Measurements from ENCODE around the gene KRT20.

The KRT20 gene

DNA sequence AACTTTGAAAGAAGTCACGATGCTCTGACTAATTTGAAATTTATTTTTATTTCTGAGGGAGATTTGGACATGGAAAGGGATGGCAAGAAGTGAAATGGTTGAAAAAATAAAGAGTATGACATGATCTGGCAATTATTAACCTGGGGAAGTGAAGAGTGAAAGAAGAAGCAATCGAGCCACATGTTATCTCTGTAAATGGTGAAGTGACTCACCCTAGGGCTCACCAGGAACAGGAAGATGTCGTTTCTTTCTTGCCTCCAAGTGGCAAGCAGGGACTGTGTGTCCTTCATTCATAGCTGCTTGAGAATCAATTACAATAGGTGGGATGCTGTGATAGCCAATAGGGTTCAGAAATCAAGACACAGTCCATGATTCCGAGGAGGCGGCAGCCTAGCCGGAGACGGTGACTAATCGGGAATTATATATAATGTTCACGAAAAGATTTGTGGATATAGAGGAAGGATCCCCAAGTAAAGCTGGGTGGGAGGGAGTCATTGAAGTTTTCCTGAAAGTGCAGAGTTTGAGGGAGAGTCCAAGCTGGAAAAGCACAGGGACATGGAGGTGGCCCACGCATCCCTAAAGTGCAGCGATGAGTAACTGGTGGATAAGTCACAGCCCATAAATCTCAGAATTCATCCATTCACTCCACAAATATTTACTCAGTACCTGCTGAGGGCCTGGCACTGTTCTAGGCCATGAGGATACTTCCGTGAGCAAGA, 18.2 kb upstream of the KRT20 start:
- DNase-seq = peak in 2 of 42 donors; percentile 8 to 11
- intact Hi-C loops (cut with DNase I) = no loop called here

DNA sequence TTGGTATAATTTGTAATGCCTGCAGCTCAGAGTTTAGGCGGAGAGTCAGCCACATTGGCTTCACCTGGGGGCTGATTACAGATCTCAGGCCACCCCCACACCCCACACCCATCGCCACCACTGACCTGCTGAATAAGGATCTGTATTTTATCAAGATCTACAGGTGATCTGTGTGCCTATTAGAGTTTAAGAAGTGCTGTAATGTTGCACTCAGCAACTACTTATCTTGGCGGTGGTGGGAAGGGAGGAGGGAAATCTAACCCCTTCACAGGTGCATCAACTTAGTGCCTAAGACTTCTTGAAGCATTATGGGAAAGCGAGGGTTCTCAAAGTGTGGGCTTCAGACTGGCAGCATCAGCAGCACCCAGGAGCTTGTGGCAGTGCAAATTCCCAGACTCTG, 17.5 kb upstream of the KRT20 start:
- intact Hi-C loops (cut with DNase I) = no loop called here
- no peak for DNase-seq

DNA sequence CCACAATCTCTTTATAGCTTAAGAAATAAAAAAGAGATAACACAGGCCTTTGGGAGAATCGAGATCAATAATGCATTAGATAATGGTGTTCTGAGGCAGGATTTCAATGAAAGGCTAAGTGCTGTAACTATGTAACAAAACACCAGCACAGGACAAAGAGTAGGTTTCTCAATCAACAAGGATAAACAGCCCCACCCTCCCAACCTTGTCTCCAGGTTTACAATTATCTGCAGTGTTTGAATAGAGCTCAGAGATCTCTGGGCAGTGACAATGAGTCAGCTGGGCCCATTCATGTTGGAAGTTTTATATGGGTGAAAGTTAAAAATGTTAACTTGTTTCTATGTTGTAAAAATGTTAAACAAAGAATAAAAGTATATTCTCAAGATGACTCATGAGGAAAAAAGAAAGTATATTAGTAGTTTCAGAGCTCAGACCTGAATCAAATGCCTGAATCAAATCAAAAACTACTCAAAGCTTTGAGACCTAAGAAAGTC, 17.0 kb upstream of the KRT20 start:
- intact Hi-C loops (cut with DNase I) = no loop called here
- no peak for DNase-seq

DNA sequence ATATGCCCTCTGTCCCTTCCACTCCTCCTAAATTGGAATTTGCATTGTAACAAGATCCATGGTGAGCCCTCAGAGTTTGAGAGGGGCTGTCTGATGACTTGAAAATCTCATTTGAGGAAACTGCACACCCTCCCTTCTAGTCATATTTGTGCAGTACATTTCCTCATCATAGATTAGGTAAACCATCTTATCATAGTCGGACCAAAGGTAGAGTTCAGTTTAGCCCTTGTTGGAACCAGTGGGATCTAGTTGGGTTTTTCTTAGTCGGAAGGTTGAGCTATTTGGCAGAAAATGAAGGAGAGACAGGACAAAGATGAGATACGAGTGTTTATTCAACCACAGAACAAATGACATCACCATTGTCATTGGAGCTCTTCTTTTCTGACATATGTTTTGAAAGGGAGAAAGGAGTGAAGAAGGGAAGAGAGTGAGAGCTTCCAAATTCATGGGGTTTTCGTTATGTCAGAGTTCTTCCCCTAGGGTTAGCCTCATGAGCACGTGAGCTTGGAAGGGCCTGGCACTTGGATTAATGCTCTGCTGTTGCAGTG, 15.8 kb upstream of the KRT20 start:
- no peak for DNase-seq
- intact Hi-C loops (cut with DNase I) = no loop called here

DNA sequence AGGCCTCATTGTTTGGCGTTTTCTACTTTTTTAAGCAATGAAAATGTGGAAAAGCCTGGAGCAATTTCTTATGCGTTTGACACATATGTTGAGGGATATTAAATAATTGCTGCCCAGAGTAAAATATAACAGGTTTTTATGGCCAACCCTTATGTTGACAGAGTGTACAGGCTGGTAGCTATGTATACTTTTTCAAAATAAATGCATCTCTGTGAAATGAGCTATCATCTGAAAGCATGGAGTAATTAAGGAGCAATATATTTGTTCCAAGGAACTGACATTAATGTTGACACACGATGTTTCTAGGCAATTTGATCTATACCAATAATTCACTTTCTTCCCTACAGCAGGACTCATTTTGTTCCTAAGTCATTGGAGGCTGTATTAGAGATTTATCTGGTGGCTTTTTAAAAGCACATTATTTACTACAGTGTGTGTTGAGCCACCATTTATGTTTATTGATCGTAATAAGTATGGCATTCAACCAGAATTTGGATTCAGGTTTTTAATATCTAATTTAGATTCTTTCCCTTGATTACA, 11.9 kb upstream of the KRT20 start:
- no peak for DNase-seq
- intact Hi-C loops (cut with DNase I) = no loop called here

DNA sequence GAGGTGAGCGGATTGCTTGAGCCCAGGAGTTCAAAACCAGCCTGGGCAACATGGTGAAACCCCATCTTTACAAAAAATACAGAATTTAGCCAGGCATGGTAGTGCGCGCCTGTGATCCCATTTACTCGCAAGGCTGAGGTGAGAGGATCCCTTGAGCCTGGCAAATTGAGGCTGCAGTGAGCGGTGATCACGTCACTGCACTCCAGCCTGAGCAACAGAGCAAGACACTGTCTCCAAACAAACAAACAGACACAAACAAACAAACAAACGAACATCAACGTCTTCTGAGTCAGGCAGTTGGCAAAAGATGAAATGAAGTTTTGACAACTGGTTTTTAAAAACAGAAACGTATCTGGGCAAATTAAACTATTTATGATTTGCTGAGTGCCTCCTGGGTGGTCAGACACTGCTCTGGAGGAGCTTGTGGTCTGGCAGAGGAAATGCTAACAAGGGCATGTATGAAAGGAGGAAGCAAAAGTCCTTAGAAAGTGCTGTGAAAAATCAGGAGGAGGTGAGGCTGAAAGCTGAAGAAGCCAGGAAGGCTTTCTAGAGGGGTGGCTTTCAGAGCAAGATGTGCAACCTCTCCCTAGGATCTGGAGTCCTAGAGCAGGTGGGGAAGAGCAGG, 10.2 kb upstream of the KRT20 start:
- intact Hi-C loops (cut with DNase I) = no loop called here
- DNase-seq = no peak

DNA sequence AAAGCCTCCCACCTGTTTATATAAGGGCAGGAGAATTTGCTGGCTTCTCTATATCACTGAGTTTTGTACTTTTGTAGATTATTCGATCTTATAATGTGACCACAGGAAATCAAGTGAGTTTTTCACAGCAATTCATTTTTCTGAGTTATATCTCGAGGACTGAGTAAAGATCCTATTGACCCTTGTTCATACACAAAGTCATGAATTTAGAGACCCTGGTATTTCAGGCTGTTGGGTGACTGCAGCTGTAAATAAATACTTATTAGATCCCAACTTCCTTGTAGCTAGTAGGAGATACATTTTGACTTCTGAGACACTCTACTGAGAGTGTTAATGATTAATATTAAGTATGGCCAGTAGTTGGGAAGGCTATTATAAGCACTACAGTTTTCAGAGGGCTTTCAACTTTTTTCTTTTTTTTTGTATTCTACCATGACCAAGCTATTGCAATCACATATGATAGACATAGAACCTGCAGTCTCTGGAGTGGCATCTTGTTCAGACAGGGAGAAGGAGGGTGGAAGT, 3.2 kb upstream of the KRT20 start:
- intact Hi-C loops (cut with DNase I) = no loop called here

DNA sequence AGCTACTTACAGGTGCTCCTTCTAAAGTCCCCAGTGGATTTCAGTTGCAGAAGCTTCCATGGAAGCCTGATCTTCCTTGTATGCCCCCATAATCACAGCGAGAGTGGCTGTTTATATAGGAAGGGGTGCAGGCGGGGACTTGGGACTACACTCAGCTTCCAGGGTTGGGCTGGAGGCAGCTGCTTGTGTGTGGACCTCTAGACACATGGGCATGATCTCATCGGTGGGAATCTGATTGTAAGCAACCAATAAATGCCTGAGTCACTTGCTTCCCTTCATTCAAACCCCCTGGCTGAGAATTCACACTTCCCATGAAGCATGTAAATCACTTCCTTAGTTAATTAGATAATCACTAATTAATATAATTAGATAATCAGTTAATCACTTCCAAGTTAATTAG, 1.0 kb upstream of the KRT20 start:
- DNase-seq = no peak
- intact Hi-C loops (cut with DNase I) = no loop called here

More for the DNA sequence above, 3.2 kb upstream of the KRT20 start:
- no peak for DNase-seq

DNA sequence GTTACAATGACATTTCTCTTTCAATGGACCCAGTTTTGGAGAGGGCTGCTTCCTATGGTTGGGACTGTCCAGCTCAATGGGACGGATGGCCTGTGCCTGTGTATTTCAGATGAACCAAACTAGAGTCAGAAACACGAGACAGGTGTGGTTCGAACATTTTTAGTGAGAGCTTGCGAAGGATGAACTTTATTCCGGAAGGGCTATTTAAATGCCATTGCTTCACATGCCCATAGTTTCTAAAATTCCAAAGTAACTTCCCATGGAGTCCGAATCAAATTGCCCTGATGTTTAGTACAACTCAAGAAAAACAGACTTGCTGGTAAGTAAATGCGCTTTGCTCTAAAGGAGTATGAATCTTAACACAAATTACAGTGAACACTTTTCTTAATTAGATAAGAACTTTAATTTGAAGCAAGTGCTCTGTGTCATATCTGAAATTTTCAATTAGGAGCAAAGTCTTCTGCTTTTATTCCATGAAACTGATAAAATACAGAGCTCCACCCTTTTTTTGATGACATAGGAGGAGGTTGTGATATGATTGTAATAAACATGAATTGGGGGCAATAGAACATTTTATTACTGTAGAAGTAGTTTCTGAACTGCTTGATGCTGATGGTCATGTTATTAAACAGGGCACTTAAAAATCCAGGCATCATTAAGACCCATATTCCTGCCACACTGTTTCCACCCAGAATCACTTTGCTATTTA, 1.3 kb downstream of the KRT20 start:
- no peak for DNase-seq
- intact Hi-C loops (cut with DNase I) = no loop called here

DNA sequence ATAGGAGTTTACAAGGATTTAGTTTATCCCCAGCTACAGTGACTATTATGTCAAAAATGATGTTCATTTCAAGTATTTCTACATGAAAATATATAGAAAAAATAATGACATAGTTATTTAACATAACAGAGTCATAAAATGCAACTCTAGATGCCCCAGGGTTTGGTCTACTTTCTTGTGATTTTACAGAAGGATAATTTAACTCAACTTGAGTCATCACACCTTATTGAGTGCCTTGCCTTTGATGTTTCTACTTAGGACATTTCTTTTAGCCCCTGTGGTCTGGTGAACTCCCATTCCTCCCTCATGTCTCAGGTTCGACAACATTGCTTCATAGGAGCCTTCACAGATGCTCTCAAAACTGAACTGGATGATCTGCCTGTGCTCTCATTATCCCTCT, 2.0 kb downstream of the KRT20 start:
- DNase-seq = no peak
- intact Hi-C loops (cut with DNase I) = no loop called here

DNA sequence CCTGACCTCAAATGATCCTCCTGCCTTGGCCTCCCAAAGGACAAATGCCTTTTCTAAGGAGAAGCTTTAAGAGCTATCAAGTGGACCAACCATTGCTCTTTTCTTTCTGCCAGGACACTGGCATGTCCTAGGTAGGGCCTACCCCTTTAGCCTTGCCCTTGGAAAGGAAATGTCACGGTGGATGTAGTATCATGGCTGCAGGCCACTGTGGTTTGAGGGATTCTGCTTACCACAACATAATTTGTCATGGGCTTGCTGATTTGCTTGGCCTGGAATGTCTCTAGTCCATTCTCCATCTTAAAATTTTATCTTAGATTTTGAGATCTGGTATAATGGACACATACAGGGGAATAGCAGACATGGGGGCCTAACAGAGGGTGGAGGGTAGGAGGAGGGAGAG, 6.0 kb downstream of the KRT20 start:
- intact Hi-C loops (cut with DNase I) = no loop called here
- no peak for DNase-seq

DNA sequence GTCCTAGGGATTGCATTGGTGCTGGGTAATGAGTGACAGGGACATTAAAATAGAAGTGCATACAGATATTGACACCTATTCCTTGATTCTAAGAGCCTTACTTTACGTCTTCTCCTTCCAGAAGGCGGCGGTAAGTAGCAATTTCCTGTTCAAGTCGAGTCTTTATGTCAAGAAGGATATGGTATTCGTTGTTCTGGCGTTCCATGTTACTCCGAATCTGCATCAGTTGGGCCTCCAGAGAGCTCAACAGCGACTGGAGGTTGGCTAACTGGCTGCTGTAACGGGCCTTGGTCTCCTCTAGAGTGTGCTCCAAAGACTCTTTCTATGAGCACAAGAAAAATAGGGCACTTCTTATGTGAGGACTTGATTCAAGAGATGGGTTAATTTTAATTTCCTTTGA, 7.0 kb downstream of the KRT20 start:
- no peak for DNase-seq
- intact Hi-C loops (cut with DNase I) = no loop called here

DNA sequence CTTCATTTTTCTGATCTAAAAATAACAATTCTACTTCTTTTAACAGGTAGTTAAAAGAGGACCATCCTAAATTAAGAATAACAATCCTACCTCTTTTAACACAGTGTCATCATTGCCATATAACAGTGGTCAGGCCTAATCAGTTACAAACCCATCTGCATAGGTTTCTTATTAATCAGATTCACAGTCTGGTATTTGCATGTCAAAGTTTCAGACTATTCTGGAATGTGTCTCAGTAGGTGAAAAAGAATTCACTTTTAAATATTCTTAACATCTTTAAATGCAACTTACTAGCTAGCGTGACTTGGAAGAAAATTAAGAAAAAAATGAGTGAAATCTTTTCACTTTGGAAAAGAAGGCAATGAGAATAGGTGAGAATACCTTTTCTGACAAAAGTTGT, 11.2 kb downstream of the KRT20 start:
- intact Hi-C loops (cut with DNase I) = no loop called here
- DNase-seq = no peak

- DNase-seq = no peak
- intact Hi-C loops (cut with DNase I) = no loop called here
Observed at GRCh38 chr17:40873255-40873654, 11.8 kb downstream of the KRT20 start.

DNA sequence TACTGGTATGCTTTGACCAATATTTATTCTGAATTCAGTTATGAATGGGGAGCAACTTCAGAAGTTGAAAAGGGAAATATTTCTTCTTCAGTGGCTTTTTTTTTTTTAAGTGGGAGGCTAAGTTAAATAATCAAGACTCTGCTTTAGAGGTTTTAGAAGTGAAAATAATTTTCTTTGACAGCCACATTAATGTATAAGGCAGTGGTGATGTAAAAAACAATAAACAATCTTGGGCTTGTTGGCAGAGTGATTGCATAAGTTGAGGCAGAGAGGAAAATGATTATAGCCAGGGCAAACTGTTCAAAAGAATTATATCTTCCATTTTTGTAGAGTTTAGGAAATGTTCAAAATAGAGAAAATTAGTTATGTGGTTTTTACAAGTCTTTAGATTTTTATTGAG, 12.6 kb downstream of the KRT20 start:
- intact Hi-C loops (cut with DNase I) = no loop called here
- DNase-seq = no peak

- DNase-seq = no peak
- intact Hi-C loops (cut with DNase I) = no loop called here
Observed at GRCh38 chr17:40871316-40871715, 13.7 kb downstream of the KRT20 start.

DNA sequence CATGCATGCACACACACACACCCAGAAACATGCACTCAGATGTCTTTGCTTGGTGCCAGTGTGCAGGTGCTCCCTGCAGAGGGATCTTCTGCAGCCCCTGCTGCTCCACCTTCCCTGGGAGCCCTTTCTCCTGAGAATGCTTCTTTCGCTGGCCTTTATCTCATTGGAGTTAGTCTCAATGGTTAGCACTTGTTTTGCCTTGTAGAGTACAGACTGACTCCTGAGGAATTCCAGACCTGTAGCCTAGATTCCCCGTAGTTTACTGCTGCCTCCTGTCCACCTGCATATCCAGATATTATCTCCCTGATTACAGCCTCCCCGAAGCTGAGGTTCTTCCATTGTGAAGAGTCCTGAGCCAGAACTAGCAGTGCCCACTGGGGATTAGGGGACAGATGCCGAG, 14.9 kb downstream of the KRT20 start:
- DNase-seq = no peak
- intact Hi-C loops (cut with DNase I) = no loop called here

DNA sequence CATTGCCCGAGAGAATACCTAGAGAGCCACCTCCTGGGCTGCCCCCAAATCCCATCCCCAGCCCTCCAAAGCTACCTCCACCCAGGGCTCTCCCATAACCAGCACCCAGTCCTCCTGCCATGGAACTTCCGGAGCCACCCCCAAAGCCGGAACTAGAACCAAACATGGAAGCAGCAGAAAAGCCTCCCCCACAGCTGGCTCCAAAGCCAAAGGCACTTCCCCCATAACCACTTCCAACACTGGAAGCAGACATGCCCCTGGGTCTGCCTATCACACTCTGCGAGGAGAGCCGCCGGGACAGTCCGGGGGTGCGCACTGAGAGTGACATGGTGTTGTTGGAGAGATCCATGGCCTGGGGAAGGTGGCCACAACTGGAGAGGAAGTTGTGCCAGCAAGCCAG, 18.2 kb downstream of the KRT20 start, which contains the start of gene KRT12:
KRT12 (minus strand) TSS at position 386 of the 400 bp plus-strand sequence; CDS start at position 349, 37 bp downstream.
- intact Hi-C loops (cut with DNase I) = no loop called here
- DNase-seq = no peak

- intact Hi-C loops (cut with DNase I) = no loop called here
- no peak for DNase-seq
Observed at GRCh38 chr17:40864661-40865390, 20.2 kb downstream of the KRT20 start.
